ENCODE results near the gene IARS1. TPM values are rescaled to one million over a fixed set of nuclear protein-coding genes. Genes with fewer than 3 reads are reported as not detected.

Gene IARS1
- total RNA-seq = 83.9 TPM
- long read RNA-seq, full-length matches to known transcripts = 23 of 125 reads
- long read RNA-seq, partial matches to known transcripts = 93 of 125 reads
- long read RNA-seq, other reads (novel, unspliced or antisense) = 9 of 125 reads

GRCh38 chr9:92293452-92294296, at the start of gene IARS1:
IARS1 (minus strand) TSS chr9:92293697; CDS start chr9:92289419, 4,278 bp downstream.
- peak; percentile 99 for DNase-seq
- peaks cover 23% of the 10 kb centered on the region for H3K36me3 ChIP-seq
- peak within 1 kb of the TSS; percentile 85 for H3K27ac ChIP-seq
- intact Hi-C loops (cut with DNase I) = no loop called here
- H3K4me3 ChIP-seq = peak within 1 kb of the TSS; percentile 66
- H3K27me3 ChIP-seq = no peaks in the 10 kb centered on the region
- TF ChIP-seq, protein P1, sequence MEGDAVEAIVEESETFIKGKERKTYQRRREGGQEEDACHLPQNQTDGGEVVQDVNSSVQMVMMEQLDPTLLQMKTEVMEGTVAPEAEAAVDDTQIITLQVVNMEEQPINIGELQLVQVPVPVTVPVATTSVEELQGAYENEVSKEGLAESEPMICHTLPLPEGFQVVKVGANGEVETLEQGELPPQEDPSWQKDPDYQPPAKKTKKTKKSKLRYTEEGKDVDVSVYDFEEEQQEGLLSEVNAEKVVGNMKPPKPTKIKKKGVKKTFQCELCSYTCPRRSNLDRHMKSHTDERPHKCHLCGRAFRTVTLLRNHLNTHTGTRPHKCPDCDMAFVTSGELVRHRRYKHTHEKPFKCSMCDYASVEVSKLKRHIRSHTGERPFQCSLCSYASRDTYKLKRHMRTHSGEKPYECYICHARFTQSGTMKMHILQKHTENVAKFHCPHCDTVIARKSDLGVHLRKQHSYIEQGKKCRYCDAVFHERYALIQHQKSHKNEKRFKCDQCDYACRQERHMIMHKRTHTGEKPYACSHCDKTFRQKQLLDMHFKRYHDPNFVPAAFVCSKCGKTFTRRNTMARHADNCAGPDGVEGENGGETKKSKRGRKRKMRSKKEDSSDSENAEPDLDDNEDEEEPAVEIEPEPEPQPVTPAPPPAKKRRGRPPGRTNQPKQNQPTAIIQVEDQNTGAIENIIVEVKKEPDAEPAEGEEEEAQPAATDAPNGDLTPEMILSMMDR (IDR thresholded peaks at IDR 0.05) = peak; percentile 28
- H3K4me1 ChIP-seq = peaks cover 20% of the 10 kb centered on the region
- ATAC-seq = peak; percentile 100
- H3K9me3 ChIP-seq = no peaks in the 10 kb centered on the region

DNA sequence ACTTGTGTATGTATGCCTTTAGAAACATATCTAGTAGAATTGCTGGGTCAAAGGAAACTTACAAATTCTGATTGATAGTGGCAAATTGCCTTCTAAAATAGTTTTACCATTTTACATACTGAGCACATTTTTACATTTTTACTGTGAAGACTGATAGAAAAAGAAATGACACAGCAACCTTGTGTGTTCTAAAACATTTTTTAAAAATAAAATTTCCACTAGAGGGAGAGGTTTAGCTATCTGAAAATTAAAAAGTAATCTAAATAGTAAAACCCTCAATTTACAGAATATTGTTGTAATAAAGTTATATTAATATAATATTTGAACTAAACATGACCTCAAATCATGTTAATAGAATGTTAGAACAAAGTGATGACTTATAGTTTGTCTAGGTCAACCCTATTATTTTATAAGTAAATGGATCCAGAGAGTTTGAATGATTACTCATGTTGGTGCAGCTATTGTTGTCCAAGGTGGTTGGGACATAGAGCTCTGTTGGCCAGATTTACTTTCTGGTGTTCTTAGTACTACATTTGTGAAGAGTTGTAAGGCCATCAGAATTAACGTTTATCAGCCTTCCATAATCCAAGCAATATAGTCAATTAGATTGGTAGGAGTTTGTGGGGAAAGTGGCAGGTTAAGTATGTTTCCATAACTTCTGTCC, 49.5 kb upstream of the IARS1 start:
- no peak overlapping the region for H3K27ac ChIP-seq
- no peak overlapping the region for H3K4me3 ChIP-seq
- intact Hi-C loops (cut with DNase I) = loop anchor here (10.0 kb wide), 1 partner anchor 92 kb away; no protein-coding TSS in a partner anchor
- no peak for DNase-seq
- no peak for ATAC-seq
- no peaks in the 10 kb centered on the region for H3K27me3 ChIP-seq
- no peaks in the 10 kb centered on the region for H3K9me3 ChIP-seq
- no peaks in the 10 kb centered on the region for H3K36me3 ChIP-seq
- TF ChIP-seq, protein P1 (IDR thresholded peaks at IDR 0.05) = peak; percentile 26
- H3K4me1 ChIP-seq = no peaks in the 10 kb centered on the region

GRCh38 chr9:92341578-92341977, 48.1 kb upstream of the IARS1 start:
- intact Hi-C loops (cut with DNase I) = loop anchor here (10.0 kb wide), 1 partner anchor 93 kb away; no protein-coding TSS in a partner anchor
- Histone ChIP-seq H3K4me1 (no peaks in the 10 kb centered on the region), H3K27me3 (no peaks in the 10 kb centered on the region), H3K36me3 (no peaks in the 10 kb centered on the region), H3K9me3 (no peaks in the 10 kb centered on the region), H3K27ac (no peak overlapping the region), H3K4me3 (no peak overlapping the region)
- TF ChIP-seq, protein P1 (IDR thresholded peaks at IDR 0.05) = no peak
- no peak for ATAC-seq
- no peak for DNase-seq

- no peaks in the 10 kb centered on the region for H3K36me3 ChIP-seq
- intact Hi-C loops (cut with DNase I) = no loop called here
- H3K9me3 ChIP-seq = no peaks in the 10 kb centered on the region
- H3K4me3 ChIP-seq = no peak overlapping the region
- no peaks in the 10 kb centered on the region for H3K4me1 ChIP-seq
- no peak for DNase-seq
- no peak for ATAC-seq
- no peak overlapping the region for H3K27ac ChIP-seq
- H3K27me3 ChIP-seq = no peaks in the 10 kb centered on the region
- TF ChIP-seq, protein P1 (IDR thresholded peaks at IDR 0.05) = no peak
Measured at GRCh38 chr9:92333282-92333634, 39.8 kb upstream of the IARS1 start.

DNA sequence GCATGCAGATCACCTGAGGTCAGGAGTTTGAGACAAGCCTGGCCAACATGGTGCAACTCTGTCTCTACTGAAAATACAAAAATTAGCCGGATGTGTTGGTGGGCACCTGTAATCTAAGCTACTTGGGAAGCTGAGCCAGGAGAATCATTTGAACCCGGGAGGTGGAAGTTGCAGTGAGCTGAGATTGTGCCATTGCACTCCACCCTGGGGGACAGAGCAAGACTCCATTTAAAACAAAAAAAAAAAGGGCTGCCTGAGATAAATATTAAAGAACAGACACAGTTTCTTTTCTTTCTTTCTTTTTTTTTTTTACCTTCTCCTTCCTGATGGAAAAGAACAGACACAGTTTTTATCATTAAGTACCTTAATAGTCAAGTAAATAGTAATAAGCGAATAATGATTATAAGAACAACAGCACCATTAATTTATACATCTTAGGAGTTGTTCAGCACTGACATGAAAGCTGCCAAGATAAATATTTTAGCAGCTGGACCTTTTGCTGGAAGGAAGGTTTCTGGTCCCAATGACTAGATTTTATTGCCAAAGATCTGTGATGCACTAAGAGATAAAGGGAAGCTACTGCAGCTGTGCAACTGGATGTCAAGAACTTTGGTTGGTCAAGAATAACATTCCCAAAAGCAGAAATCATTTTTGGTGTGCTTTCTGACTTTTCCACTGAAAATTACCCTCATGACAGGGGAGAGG, 39.2 kb upstream of the IARS1 start:
- no peak overlapping the region for H3K27ac ChIP-seq
- intact Hi-C loops (cut with DNase I) = no loop called here
- H3K36me3 ChIP-seq = no peaks in the 10 kb centered on the region
- ATAC-seq = no peak
- no peaks in the 10 kb centered on the region for H3K27me3 ChIP-seq
- TF ChIP-seq, protein P1 (IDR thresholded peaks at IDR 0.05) = no peak
- DNase-seq = no peak
- no peaks in the 10 kb centered on the region for H3K4me1 ChIP-seq
- H3K4me3 ChIP-seq = no peak overlapping the region
- H3K9me3 ChIP-seq = no peaks in the 10 kb centered on the region
